ENCODE results near the gene OTOGL. TPM values are rescaled to one million over a fixed set of nuclear protein-coding genes. Genes with fewer than 3 reads are reported as not detected.

The OTOGL gene
- total RNA-seq, 4 donors from 2014 or later = 0.21 to 0.60 (median 0.44) TPM; not detected in 1

GRCh38 chr12:80189241-80189640 is 89.9 kb downstream of the OTOGL start:
- Histone ChIP-seq H3K9me3 (no peaks in the 10 kb centered on the region), H3K27me3 (no peaks in the 10 kb centered on the region), H3K4me3 (no peak overlapping the region), H3K36me3 (no peaks in the 10 kb centered on the region), H3K4me1 (peaks cover 0 to 27% (median 0%) of the 10 kb centered on the region in 4 donors), H3K27ac (peak overlapping the region in 1 of 4 donors; percentile 96)
- DNase-seq (ENCODE audit: low spot score in 2 of 2) = no peak
- TF ChIP-seq EP300 (IDR thresholded peaks at IDR 0.05) = no peak
- TF ChIP-seq CTCF (IDR thresholded peaks at IDR 0.05) = no peak
- no peak for TF ChIP-seq POLR2A (IDR thresholded peaks at IDR 0.05)

- Histone ChIP-seq H3K36me3 (no peaks in the 10 kb centered on the region), H3K9me3 (no peaks in the 10 kb centered on the region), H3K27me3 (no peaks in the 10 kb centered on the region), H3K4me1 (peaks cover 0 to 28% (median 0%) of the 10 kb centered on the region in 4 donors), H3K4me3 (no peak overlapping the region), H3K27ac (peak overlapping the region in 1 of 4 donors; percentile 10)
- no peak for DNase-seq (ENCODE audit: low spot score in 2 of 2)
- WGBS, 2 donors = 72 to 78% methylated on average over 4 of the region's 4 CpGs
- no peak for TF ChIP-seq CTCF (IDR thresholded peaks at IDR 0.05)
These were observed 90.7 kb downstream of the OTOGL start for GRCh38 chr12:80190001-80190400.

- Histone ChIP-seq H3K4me1 (peaks cover 0 to 24% (median 0%) of the 10 kb centered on the region in 4 donors), H3K27ac (peak overlapping the region in 1 of 4 donors; percentile 22), H3K27me3 (no peaks in the 10 kb centered on the region), H3K4me3 (no peak overlapping the region), H3K36me3 (no peaks in the 10 kb centered on the region), H3K9me3 (no peaks in the 10 kb centered on the region)
- TF ChIP-seq POLR2A (IDR thresholded peaks at IDR 0.05) (no peak), EP300 (IDR thresholded peaks at IDR 0.05) (no peak), CTCF (IDR thresholded peaks at IDR 0.05) (no peak)
- DNase-seq (ENCODE audit: low spot score in 2 of 2) = no peak
- WGBS, 2 donors = 66 to 71% methylated on average over 3 of the region's 3 CpGs
These were observed 92.8 kb downstream of the OTOGL start for GRCh38 chr12:80192087-80192486.

- no peak overlapping the region for H3K4me3 ChIP-seq
- DNase-seq (ENCODE audit: low spot score in 2 of 2) = no peak
- WGBS, 2 donors = 40 to 49% methylated on average over 4 of the region's 4 CpGs
- no peaks in the 10 kb centered on the region for H3K36me3 ChIP-seq
- no peaks in the 10 kb centered on the region for H3K27me3 ChIP-seq
- H3K27ac ChIP-seq = peak overlapping the region in 1 of 4 donors; percentile 37
- no peaks in the 10 kb centered on the region for H3K9me3 ChIP-seq
- H3K4me1 ChIP-seq = peaks cover 0 to 15% (median 0%) of the 10 kb centered on the region in 4 donors
- TF ChIP-seq EP300 (IDR thresholded peaks at IDR 0.05) (no peak), POLR2A (IDR thresholded peaks at IDR 0.05) (no peak), CTCF (IDR thresholded peaks at IDR 0.05) (no peak)
These were observed 94.5 kb downstream of the OTOGL start for GRCh38 chr12:80193865-80194264.

GRCh38 chr12:80195074-80195726 is 95.9 kb downstream of the OTOGL start:
- Histone ChIP-seq H3K4me3 (no peak overlapping the region), H3K36me3 (no peaks in the 10 kb centered on the region), H3K9me3 (no peaks in the 10 kb centered on the region), H3K27ac (no peak overlapping the region), H3K27me3 (no peaks in the 10 kb centered on the region), H3K4me1 (peaks cover 0 to 8% (median 0%) of the 10 kb centered on the region in 4 donors)
- no peak for TF ChIP-seq POLR2A (IDR thresholded peaks at IDR 0.05)
- TF ChIP-seq CTCF (IDR thresholded peaks at IDR 0.05) = peak; percentile 15 to 67 (median 50)
- WGBS, 2 donors = 0% methylated on average over 1 of the region's 1 CpG
- no peak for DNase-seq (ENCODE audit: low spot score in 2 of 2)

Measured in tibial nerve (tissue), 4 donors.